MM.1S (cell line): ENCODE data around the gene TMIE.

Experiments
- DNase-seq: peaks from one replicate; pipeline ENCODE4 v3.0.0-alpha.2; 2015
- H2AFZ ChIP-seq: fragments of 300-600 bp; sonication (generic); 2 replicates; pipeline ENCODE4 v1.6.0; 2016; ENCODE audit warnings: antibody characterized with exemption, low read length
- H3F3A ChIP-seq: fragments of 300-600 bp; sonication (generic); 2 replicates; pipeline ENCODE4 v1.6.1; 2016; ENCODE audit warnings: mild to moderate bottlenecking, antibody characterized with exemption, low read length, moderate library complexity, mixed read lengths; ENCODE audit not compliant: insufficient read depth
- H3K27ac ChIP-seq: fragments of 300-600 bp; sonication (generic); 2 replicates; pipeline ENCODE4 v1.5.1; 2016; ENCODE audit warnings: mild to moderate bottlenecking, low read length
- H3K27me3 ChIP-seq: fragments of 300-600 bp; sonication (generic); replicated peaks from 2 replicates; pipeline ENCODE4 v1.6.0; 2016; ENCODE audit warnings: low read length; ENCODE audit not compliant: insufficient read depth
- H3K36me3 ChIP-seq: fragments of 300-600 bp; sonication (generic); replicated peaks from 2 replicates; pipeline ENCODE4 v1.6.1; 2016; ENCODE audit warnings: mild to moderate bottlenecking, low read length, mixed read lengths; ENCODE audit not compliant: insufficient read depth
- H3K4me1 ChIP-seq: fragments of 300-600 bp; sonication (generic); 2 replicates; pipeline ENCODE4 v1.6.1; 2016; ENCODE audit warnings: low read length, mixed read lengths
- H3K4me2 ChIP-seq: fragments of 300-600 bp; sonication (generic); 2 replicates; pipeline ENCODE4 v1.6.0; 2016; ENCODE audit warnings: low read depth, low read length
- H3K4me3 ChIP-seq: fragments of 300-600 bp; sonication (generic); 2 replicates; pipeline ENCODE4 v1.5.1; 2016; ENCODE audit warnings: low read length, mixed read lengths
- H3K79me2 ChIP-seq: fragments of 300-600 bp; sonication (generic); 2 replicates; pipeline ENCODE4 v1.6.1; 2016; ENCODE audit warnings: mixed run types, low read length, mixed read lengths
- H3K9ac ChIP-seq: fragments of 300-600 bp; sonication (generic); 2 replicates; pipeline ENCODE4 v1.6.1; 2016; ENCODE audit warnings: low read length, mixed read lengths
- H3K9me2 ChIP-seq: fragments of 300-600 bp; sonication (generic); replicated peaks from 2 replicates; pipeline ENCODE4 v1.6.1; 2016; ENCODE audit warnings: mild to moderate bottlenecking, low read length, mixed read lengths; ENCODE audit not compliant: insufficient read depth
- H3K9me3 ChIP-seq: fragments of 300-600 bp; sonication (generic); replicated peaks from 2 replicates; pipeline ENCODE4 v1.6.1; 2016; ENCODE audit warnings: mild to moderate bottlenecking, low read length, mixed read lengths; ENCODE audit not compliant: insufficient read depth
- H4K20me1 ChIP-seq: fragments of 300-600 bp; sonication (generic); 2 replicates; pipeline ENCODE4 v1.6.1; 2016; ENCODE audit warnings: mild to moderate bottlenecking, low read length, moderate library complexity, mixed read lengths; ENCODE audit not compliant: insufficient read depth
- CTCF ChIP-seq: fragments of 300-600 bp; sonication (generic); IDR thresholded peaks from 2 replicates; pipeline ENCODE4 v1.5.1; 2016; ENCODE audit warnings: antibody characterized with exemption, low read length, mixed read lengths
- EZH2 ChIP-seq: fragments of 300-600 bp; sonication (generic); optimal IDR thresholded peaks from 2 replicates; pipeline ENCODE3; 2017; ENCODE audit warnings: low read depth, mild to moderate bottlenecking, antibody characterized with exemption, low read length, mixed read lengths
- EZH2phosphoT487 ChIP-seq: fragments of 300-600 bp; sonication (generic); IDR thresholded peaks from 2 replicates; pipeline ENCODE4 v1.6.1; 2018; ENCODE audit warnings: antibody characterized with exemption, low read length

Gene TMIE

GRCh38 chr3:46701181-46701939 is at the start of gene TMIE:
Gene TMIE, plus strand, starts transcription at chr3:46701392. Its CDS starts 96 bp downstream, at chr3:46701488.
- Histone ChIP-seq H3K4me2 (no peak within 1 kb of the TSS), H2AFZ (no peak within 1 kb of the TSS), H4K20me1 (no peaks in the 10 kb centered on the region), H3F3A (no peaks in the 10 kb centered on the region), H3K9ac (no peak within 1 kb of the TSS), H3K36me3 (no peaks in the 10 kb centered on the region), H3K27me3 (peaks cover 8% of the 10 kb centered on the region), H3K9me2 (no peaks in the 10 kb centered on the region), H3K9me3 (no peaks in the 10 kb centered on the region), H3K27ac (no peak within 1 kb of the TSS), H3K4me1 (no peaks in the 10 kb centered on the region), H3K4me3 (no peak within 1 kb of the TSS), H3K79me2 (no peaks in the 10 kb centered on the region)
- TF ChIP-seq CTCF (no peak), EZH2phosphoT487 (no peak), EZH2 (no peak)
- no peak for DNase-seq

GRCh38 chr3:46655271-46655670 is 45.9 kb upstream of the TMIE start:
- H4K20me1 ChIP-seq: no peaks in the 10 kb centered on the region
- DNase-seq: no peak
- no peaks in the 10 kb centered on the region for H3K27me3 ChIP-seq
- no peaks in the 10 kb centered on the region for H3K4me1 ChIP-seq
- no peak overlapping the region for H3K4me2 ChIP-seq
- no peaks in the 10 kb centered on the region for H3K79me2 ChIP-seq
- H3K36me3 ChIP-seq: no peaks in the 10 kb centered on the region
- no peaks in the 10 kb centered on the region for H3K9me3 ChIP-seq
- TF ChIP-seq EZH2phosphoT487 (no peak), CTCF (no peak), EZH2 (no peak)
- H2AFZ ChIP-seq: no peak overlapping the region
- no peak overlapping the region for H3K27ac ChIP-seq
- no peak overlapping the region for H3K9ac ChIP-seq
- no peaks in the 10 kb centered on the region for H3F3A ChIP-seq
- H3K9me2 ChIP-seq: no peaks in the 10 kb centered on the region
- H3K4me3 ChIP-seq: no peak overlapping the region

GRCh38 chr3:46656778-46657556 is 44.2 kb upstream of the TMIE start:
- no peaks in the 10 kb centered on the region for H3K9me3 ChIP-seq
- no peaks in the 10 kb centered on the region for H3K9me2 ChIP-seq
- no peak overlapping the region for H3K27ac ChIP-seq
- no peaks in the 10 kb centered on the region for H3K4me1 ChIP-seq
- no peaks in the 10 kb centered on the region for H3K27me3 ChIP-seq
- H4K20me1 ChIP-seq: no peaks in the 10 kb centered on the region
- H2AFZ ChIP-seq: no peak overlapping the region
- no peak for DNase-seq
- no peaks in the 10 kb centered on the region for H3K36me3 ChIP-seq
- H3K79me2 ChIP-seq: no peaks in the 10 kb centered on the region
- no peak overlapping the region for H3K9ac ChIP-seq
- TF ChIP-seq EZH2 (no peak), CTCF (no peak), EZH2phosphoT487 (no peak)
- no peak overlapping the region for H3K4me2 ChIP-seq
- H3K4me3 ChIP-seq: no peak overlapping the region
- no peaks in the 10 kb centered on the region for H3F3A ChIP-seq
